Amniotic epithelial cell (primary cell): ENCODE results near the gene ADGRB3.
"Not testable (repeated sequence)": the region's sequence is repeated elsewhere in the genome, so short reads cannot be mapped to it uniquely, and the experiment has no call there.

Source experiments
- DNase-seq: peaks from one replicate; pipeline ENCODE4 v3.0.0-alpha.2; 2010; ENCODE audit warnings: low read depth

ADGRB3 gene

DNA sequence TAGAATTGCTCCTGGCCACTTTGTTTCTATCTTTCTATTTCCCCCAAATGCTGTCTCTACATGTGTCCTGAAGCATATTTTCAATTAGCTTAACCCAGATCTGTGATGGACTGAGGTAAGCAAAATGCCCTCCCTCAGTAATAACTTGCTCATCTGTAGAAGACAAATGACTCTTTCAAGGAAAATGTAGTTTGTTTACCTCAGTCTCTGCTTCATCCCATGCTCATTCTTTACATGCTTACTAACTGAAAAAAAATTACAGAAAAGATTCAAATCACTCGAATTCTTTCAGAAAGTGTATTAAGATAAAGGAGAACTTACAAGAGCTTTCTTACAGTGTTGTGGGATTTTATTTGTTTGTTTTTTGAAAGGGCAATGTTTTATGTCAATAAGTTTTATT lies 630.6 kb downstream of the ADGRB3 start:
- DNase-seq = no peak

DNA sequence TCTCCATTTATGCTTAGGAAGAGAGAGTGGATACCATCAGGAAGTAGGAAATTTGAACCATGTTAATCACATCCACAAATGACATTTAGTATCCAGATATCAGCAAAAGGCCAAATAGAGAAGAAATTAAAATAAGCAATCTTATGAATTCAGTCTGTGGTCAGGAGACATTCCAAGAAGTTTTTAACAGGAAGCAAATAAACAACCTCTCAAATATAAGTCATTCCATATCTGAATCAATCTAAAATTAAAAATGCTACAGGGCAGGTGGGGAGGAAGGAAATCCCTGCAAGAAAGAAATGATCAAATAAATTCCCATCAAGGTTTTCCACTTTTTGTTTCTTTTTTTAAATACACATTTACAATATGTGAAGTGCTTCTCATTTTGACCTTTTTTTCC lies 641.1 kb downstream of the ADGRB3 start:
- DNase-seq = no peak

DNA sequence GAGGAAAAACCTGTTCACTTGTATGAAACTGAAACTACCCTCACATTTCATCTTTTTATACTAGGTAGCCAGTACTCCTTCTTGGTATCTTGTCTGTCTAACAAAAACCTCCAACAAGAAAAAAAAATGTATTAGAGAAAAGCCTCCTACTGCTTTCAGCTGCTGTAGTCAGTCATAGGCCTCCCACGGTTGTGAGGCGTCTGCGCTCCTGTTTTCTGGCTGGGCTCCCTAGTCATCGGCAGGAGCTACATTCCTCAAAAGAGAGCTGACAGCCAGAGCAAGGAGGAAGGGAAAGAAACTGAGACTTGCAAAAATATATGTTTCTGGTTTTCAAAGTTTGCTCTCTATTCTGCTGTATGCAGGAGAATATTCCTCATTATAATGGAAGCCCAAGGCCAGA lies 644.7 kb downstream of the ADGRB3 start:
- no peak for DNase-seq

DNA sequence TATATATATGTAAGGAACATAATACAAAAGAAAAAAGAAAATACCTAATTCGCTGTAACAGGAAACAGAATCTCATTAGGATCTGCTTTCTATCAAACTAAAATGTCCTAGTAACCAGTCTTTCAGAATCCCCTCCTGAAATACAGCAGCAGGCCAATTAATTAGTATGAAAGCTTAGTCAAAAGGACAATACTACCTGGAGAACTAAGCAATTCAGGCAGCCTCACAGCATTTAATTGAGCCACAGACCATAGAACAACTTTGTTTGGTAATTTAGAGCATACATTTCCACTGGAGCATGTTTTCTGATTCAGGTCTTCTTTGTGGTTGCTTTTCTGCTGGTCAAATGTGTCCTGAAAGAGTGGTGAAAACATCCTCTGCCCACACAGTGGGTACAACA lies 645.8 kb downstream of the ADGRB3 start:
- no peak for DNase-seq

DNA sequence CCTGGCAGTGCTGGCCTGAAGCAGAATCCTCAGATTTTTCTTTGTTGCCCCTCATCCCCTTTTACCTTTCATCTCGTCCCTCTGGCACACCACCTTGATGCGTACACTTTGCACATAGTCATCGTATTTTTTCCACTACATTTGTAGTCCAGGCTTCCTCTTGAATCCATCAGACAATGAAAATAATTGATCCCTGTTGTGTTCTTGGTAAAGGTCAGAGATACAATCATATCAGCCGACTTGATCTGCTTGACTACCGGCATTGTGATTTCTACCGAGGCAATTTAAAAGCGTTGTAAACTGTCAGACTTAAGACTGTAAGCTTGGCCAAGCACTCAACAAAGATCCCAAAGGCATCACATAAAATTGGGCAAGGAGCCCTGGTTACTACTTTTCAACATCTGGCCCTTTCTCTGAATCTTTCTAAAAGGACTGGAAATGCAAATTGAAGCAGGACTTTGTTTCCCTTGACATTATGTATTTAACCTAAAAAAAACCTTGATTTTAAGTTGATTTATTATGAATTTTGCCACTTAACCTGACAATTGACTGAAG lies 649.2 kb downstream of the ADGRB3 start:
- DNase-seq = no peak

DNA sequence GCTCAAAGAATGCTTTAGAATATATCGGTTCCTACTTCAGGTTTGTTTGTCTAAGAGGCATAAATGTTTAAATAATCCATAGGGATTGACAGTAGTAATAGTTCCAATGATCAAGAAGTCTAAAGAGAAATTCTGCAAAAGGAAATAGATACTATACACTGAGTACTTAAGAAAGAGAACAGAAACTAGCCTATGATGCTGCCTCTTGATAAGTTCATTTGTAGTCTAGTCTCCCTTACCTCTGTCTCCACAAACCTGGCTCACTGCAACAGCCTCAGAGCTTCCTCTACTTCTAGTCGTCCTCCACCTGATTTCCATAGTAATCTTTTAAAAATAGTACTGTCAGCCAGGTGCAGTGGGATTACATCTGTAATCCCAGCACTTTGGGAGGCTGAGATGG lies 650.0 kb downstream of the ADGRB3 start:
- DNase-seq = no peak

DNA sequence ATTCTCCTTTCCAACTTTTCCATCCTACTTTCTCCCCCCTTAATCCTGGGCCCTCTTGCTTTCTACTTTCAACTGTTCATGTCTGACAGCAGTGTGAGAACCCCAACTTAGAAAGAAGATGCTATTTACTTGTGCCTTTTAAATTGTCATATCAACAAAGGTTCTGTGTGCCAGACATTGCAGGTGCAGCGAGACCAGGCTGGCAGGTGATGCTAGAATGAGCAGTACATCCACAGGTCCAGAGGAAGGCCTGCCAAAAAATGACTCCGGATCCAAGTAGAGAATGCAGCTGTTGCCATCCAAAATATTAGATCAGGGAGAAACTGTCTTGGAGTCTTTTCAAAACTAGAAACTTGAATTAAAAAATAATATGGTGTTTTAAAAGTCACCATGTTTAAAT lies 651.2 kb downstream of the ADGRB3 start:
- no peak for DNase-seq

DNA sequence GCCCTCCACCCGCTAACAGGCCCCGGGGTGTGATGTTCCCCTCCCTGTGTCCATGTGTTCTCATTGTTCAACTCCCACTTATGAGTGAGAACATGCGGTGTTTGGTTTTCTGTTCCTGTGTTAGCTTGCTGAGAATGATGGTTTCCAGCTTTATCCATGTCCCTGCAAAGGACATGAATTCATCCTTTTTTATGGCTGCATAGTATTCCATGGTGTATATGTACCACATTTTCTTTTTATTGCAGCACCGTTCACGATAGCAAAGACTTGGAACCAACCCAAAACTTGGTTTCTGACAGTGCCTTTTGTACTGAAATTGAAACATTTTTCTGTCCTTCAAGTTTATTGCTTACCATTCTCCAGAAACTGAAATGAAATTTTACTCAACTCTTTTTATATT lies 653.1 kb downstream of the ADGRB3 start:
- not testable (repeated sequence) for DNase-seq

DNA sequence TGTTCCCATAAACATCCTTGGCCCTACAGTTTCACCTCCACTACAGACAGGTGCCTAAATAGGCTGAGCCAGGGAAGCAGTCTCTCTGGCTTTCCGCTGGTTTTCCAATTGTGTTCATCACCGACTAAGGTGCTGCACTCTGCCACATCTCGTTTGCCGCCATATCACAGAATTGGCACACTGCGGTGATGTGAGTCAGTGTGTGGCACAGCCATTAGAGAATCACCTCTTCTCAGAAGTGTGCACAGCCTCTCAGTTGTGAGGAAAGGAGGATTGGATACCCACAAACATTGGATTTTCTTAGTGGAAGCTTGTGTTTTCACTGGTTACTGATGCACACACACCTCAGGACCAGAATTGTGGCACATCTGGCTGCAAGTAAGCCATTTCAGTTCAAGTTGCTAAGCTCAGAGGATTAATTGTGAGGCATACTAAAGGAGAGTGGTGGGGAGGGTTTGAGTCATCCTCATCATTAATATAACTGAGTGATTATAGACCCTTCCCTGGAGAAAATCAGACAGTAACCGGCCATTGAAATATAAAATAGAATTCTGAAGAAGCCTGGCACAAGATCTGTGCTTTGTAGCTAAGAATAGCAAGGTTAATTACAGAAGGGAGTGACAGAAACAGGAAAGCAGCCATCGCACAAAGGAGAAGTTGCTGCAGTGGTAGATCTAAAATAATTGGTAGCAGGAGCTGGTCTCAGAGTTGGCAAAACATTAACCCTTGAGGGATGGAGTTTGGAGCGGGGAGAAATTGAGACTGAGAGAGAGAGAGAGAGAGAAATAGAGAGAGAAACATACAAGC lies 654.8 kb downstream of the ADGRB3 start:
- no peak for DNase-seq

DNA sequence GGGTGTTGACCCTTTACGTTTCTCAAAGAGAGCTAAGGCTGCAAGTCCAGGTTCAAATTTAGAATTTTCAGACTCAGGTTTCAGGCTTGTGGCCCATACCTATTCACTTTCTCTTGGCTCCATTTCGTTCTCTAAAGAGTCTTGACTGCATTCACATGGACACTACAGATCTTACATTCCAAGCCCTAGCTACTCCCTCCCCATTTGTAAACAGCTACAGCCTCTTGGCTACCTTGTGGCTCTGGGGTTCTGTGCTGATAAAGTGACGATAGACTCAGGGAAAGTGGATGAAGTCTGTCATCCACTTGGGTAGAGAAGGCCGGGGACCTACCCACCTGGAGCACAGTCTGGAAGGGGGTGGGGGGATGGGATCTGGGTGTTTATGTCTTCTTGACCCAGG lies 658.4 kb downstream of the ADGRB3 start:
- no peak for DNase-seq

DNA sequence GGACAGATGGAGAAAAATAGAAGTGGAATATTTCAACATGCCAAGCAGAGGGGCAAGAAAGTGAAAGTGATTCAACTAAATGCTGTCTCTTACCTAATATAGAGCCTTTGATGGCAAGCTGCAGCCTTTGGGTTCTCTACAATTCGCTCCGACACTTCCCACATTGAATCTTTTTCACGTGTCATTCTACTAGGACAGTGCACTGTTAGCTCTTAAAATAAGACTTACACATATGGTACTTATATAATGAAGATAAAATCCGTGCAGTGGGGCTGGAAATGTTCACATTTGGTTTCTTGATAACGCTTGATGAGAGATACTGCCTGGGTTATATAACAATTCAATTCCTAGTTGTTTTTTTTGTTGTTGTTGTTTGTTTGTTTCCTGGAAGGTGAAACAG lies 659.3 kb downstream of the ADGRB3 start:
- DNase-seq = no peak

DNA sequence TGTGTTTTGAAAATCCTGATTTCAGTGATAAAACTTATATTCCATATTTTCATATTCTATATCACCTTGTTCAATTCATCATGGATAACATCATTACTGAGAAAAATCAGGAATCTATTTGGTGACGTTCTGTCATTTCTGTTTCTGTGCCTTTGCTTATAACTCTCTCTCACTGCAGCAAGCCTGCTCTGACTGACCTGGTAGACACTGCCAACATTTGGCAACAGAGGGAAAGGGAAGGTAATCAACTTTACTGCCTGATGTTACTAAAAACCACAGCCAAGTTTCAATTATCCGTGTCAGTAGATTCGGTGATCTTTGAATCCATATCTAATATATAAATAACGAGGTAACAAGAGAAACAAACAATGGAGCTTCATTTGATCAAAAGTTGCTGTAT lies 659.8 kb downstream of the ADGRB3 start:
- DNase-seq = no peak

DNA sequence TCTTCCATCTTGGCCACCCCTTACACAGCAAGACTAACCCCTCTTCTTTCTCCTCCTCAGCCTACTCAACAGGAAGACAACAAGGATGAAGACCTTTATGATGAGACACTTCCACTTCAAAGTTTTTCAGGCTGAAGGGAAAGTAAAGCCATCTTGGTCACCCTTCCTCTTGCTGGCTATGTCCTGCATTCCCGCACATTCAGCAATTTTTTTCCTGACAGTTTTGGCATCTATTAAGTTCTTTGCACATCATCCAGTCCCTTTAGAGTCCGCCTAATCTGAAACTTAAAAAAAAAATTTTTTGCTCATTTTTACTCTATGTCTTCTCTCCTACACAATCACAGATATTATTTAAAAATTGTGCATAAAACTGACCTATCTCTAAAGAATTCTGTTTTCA lies 668.3 kb downstream of the ADGRB3 start:
- DNase-seq = no peak

DNA sequence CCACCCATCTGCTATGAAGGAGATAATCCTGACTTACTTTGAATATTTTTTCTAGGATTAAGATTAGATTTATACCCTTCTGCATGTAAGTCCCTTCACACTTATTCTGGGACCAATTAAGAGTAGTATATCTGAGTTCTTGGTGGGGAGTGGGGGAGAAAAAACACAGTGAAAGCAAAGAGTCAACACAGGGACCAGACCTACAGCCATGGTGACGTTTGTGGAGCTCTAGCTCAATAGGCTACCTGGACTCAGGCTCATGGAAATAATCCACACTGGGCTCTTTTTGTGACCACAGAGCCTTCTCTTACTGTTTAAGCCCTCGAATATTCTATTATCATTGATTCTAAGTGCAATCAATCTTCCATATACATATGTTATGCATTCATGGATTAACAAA lies 670.4 kb downstream of the ADGRB3 start:
- no peak for DNase-seq

DNA sequence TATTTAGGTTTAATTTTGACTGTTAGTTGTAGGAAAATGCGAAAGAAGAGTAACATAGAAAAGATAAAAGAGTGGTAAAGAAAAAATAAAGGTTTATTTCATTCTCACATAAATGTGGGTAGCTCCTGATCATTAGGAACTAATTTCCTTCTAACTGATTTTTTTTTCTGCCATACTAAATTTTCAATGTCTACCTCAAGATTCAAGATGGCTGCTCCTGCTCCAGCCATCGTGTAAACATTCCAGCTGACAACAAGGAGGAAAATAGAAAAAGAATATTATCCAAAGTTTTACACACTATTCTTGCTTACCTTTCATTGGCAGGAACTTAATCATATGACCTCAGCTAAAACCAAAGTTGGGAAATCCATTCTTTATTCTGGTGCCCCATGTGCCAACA lies 673.5 kb downstream of the ADGRB3 start:
- DNase-seq = no peak

DNA sequence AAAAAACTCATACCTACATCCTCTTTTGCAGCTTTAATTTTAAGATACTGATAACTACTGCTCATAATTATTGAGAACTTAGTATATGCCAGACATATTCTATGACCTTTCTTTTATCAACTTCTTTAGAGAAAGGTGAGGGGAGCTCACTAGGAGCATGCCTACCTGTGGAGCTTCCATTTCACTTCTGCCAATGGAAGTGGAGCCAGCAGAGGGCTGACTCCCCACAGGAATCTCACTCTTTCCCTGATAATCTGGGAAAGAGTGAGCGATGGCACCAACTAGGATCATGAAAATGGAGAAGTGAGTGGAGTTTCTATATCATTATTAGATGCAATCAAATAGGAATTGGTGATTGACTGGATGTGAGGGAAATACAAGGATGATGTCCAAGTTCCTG lies 676.8 kb downstream of the ADGRB3 start:
- no peak for DNase-seq

DNA sequence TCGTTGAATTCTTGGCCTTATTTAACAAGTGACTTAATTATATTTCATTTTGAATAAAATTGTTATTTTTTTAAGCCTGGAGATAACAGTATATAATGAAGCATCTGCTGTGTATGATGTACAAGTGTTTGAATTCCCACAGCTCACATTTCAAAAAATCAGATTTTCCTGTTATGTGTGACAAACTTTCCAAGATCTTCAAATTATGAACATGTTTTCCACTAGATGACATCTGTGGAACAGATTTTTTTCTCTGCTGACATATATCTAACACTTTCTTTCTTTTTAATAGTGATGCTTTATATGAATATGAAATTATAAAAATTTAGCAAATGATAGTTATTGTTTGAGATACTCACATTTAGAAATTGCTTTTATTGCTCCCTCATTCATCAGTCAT lies 678.9 kb downstream of the ADGRB3 start:
- DNase-seq = no peak

DNA sequence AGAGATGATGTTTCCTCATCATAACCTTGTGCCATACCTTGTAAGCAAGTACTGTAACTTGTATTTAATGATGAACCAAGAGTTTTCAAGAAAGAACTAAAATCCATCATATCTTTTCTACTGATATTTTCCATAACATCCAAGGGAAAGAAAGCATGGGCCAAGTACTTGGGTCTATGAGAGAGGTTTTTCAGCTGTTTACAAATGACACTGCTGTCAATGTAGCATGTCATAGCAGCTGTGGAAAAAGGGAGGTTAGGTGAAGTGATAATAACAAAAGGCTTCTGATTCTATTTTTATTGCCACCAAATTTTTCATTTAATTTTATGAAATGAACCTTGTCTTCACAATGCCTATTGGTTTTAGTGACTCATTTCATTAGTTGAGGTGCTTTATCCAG lies 679.4 kb downstream of the ADGRB3 start:
- DNase-seq = no peak

DNA sequence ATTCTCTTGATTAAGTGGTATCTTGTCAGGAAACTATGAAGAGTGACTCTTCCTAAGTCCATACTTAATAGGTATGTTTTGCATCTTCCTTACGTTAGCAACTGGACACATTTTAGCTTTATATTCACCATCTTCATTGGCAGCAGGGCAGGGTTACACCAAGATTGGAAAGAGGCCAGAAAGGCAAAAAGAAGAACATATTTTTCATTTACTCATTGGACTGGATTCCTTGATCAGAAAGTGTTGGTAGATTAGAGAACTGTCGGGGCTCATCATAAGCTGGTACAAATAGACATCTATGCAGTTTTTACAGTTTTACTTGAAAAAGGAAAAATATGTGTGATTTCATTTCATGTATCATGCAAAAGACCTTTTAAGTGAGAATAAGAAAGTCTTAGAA lies 696.8 kb downstream of the ADGRB3 start:
- DNase-seq = no peak

DNA sequence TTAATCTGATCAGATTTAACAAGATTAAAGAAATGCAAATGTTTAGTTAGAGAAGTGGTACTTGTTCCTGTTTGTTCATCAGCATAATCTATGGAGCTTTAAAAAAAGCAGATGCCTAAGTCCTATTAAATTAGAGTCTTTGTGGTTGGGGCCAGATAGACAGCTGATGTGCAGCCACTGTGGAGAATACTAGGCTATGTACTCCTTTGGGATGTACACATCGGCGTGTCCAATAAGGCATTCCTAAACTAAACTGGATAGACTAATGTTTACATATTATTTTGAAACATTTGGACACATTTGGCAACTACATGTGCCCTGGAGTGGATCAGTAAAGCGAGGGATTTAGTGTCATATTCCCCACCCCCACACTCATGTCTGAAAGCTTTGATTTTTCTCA lies 702.2 kb downstream of the ADGRB3 start:
- no peak for DNase-seq

DNA sequence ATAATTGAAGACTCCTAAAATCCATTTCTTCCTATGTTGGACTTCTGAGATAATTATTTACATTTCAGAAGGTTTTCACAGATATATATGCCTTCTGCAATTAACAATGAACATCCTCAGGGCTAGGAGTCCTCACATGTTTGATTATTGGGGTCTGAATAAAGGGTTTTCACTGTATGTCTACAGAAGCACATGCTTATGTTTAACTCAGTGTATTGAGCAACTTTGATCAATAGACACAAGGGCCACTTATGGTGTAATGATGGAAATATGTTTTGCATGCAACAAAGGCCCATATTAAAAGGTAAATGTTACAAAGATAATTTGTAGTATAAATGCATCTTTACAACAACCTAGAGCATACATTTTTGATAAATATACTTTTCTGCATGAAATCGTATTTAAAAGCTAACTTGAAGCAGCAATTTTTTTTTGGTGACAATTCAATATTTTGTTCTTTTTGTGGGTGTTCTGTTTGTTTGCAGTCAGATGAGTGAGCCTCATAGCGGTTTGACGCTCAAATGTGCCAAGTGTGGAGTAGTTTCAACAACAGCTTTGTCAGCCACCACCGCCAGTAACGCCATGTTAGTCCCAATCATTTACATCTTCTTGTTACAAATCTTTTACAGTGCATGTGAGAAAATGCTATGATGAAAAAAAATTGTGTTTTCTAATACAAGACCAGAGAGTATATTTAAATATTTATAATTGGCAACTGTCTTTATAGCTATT lies 703.5 kb downstream of the ADGRB3 start:
- DNase-seq = no peak

DNA sequence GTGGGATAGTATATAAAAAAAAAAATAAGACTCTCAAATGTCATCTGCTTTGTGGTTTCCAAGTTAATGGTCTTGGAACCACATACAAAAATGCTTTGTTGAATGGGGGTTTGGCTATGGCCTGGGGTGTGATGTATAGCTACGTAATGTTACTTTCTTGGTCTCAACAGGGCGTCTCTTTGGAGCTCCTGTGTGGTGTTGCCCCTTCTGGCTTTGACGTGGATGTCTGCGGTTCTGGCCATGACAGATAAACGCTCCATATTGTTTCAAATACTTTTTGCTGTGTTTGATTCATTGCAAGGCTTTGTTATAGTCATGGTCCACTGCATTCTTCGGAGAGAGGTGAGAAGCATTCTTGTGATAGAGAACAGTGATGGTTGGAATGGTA lies 704.1 kb downstream of the ADGRB3 start:
- DNase-seq = no peak

DNA sequence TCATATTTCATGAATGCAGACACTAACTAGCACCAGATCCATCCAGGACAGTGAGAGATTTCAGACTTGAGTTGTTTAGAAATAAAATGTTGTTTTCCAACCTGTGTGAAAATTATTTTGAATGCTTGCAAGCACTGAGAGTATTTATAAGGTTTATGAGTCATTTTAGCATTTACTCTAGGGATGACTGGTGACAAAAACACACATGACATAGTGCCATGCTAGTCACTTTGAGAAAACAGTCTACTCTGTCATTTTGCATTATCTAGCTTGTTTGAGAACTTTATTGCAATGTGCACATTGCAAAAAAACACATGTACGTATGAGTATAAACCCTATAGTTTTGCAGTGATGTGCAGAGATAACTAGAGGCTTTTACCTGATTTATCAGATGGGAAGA lies 705.1 kb downstream of the ADGRB3 start:
- no peak for DNase-seq

DNA sequence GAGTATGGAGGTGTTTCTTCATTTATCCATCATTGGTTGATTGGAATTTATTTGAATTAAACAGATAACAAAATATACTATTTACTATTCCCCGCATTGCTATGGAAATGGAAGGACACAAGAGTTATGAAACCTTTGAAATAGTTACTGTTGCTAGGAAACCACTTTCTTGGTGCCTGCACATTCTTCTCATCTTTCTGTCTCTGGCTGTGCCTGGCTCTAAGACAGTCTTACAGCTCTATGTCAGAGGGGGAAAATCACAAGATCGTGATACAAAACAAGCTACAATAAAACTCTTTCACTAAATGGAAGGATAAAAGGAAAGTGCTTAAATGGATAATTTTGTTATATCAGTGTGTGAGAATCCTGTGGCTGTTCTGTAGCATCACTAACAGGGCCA lies 708.8 kb downstream of the ADGRB3 start:
- no peak for DNase-seq
